Trophoblast cell (in vitro differentiated cells and primary cell): ENCODE results near the gene GAST.

Experiments used
- DNase-seq, 2 donors: peaks; one replicate each; pipeline ENCODE4 v3.0.0-alpha.2; 2016
- H2AFZ ChIP-seq: 2 replicates; pipeline ENCODE4 v1.6.1; 2013; ENCODE audit warnings: low read length, moderate library complexity, mild to moderate bottlenecking; ENCODE audit not compliant: insufficient read depth, poor library complexity
- H2AK5ac ChIP-seq: 2 replicates; pipeline ENCODE4 v1.6.1; 2013; ENCODE audit warnings: mild to moderate bottlenecking, low read length
- H2BK120ac ChIP-seq: 2 replicates; pipeline ENCODE4 v1.6.1; 2013; ENCODE audit warnings: low read length, mild to moderate bottlenecking, moderate library complexity; ENCODE audit not compliant: insufficient read depth, poor library complexity
- H2BK12ac ChIP-seq: 2 replicates; pipeline ENCODE4 v1.6.1; 2013; ENCODE audit warnings: mild to moderate bottlenecking, low read length, moderate library complexity
- H2BK5ac ChIP-seq: 2 replicates; pipeline ENCODE4 v1.6.1; 2013; ENCODE audit warnings: low read length, low read depth, moderate library complexity, mild to moderate bottlenecking; ENCODE audit not compliant: poor library complexity
- H3K14ac ChIP-seq: 2 replicates; pipeline ENCODE4 v1.6.1; 2013; ENCODE audit warnings: mild to moderate bottlenecking, low read length
- H3K18ac ChIP-seq: 2 replicates; pipeline ENCODE4 v1.6.1; 2013; ENCODE audit warnings: mild to moderate bottlenecking, low read length
- H3K23ac ChIP-seq: 2 replicates; pipeline ENCODE4 v1.6.1; 2013; ENCODE audit warnings: low read length
- H3K27ac ChIP-seq: 2 replicates; pipeline ENCODE4 v1.5.1; 2013; ENCODE audit warnings: low read depth, mild to moderate bottlenecking, inconsistent platforms, low read length, moderate library complexity
- H3K27me3 ChIP-seq: 2 replicates; pipeline ENCODE4 v1.6.1; 2013; ENCODE audit warnings: inconsistent platforms, mild to moderate bottlenecking, low read length, moderate library complexity; ENCODE audit not compliant: insufficient read depth
- H3K36me3 ChIP-seq, 2 experiments: 1 replicate in 1 of 2; 2 replicates in 1 of 2; pipeline ENCODE4 v1.6.1; 2013; ENCODE audit warnings: low read length in 2 of 2, mild to moderate bottlenecking in 2 of 2, moderate library complexity in 1 of 2; ENCODE audit not compliant: insufficient read depth in 2 of 2, control insufficient read depth in 1 of 2
- H3K4ac ChIP-seq: 2 replicates; pipeline ENCODE4 v1.6.1; 2013; ENCODE audit warnings: low read depth, mild to moderate bottlenecking, low read length, moderate library complexity
- H3K4me1 ChIP-seq, 2 experiments: 1 replicate in 1 of 2; 2 replicates in 1 of 2; pipeline ENCODE4 v1.6.1; 2013; ENCODE audit warnings: low read length in 2 of 2, mild to moderate bottlenecking in 2 of 2, moderate library complexity in 1 of 2; ENCODE audit not compliant: insufficient read depth in 2 of 2, control insufficient read depth in 1 of 2
- H3K4me2 ChIP-seq: 2 replicates; pipeline ENCODE4 v1.6.1; 2013; ENCODE audit warnings: inconsistent platforms, mild to moderate bottlenecking, low read length, moderate library complexity
- H3K4me3 ChIP-seq: 2 replicates; pipeline ENCODE4 v1.5.1; 2013; ENCODE audit warnings: mild to moderate bottlenecking, low read depth, low read length, inconsistent platforms
- H3K79me1 ChIP-seq: one replicate; pipeline ENCODE4 v1.6.1; 2013; ENCODE audit warnings: low read length
- H3K79me2 ChIP-seq: 2 replicates; pipeline ENCODE4 v1.6.1; 2013; ENCODE audit warnings: low read length, mild to moderate bottlenecking; ENCODE audit not compliant: control insufficient read depth, insufficient read depth, poor library complexity
- H3K9ac ChIP-seq: 2 replicates; pipeline ENCODE4 v1.6.1; 2013; ENCODE audit warnings: mild to moderate bottlenecking, low read length
- H3K9me3 ChIP-seq: 2 replicates; pipeline ENCODE4 v1.6.1; 2013; ENCODE audit warnings: low read depth, mild to moderate bottlenecking, control low read depth, inconsistent platforms, low read length; ENCODE audit not compliant: insufficient read depth
- H4K12ac ChIP-seq: 2 replicates; pipeline ENCODE4 v1.6.1; 2013; ENCODE audit warnings: low read depth, mild to moderate bottlenecking, low read length, moderate library complexity
- H4K8ac ChIP-seq: 2 replicates; pipeline ENCODE4 v1.6.1; 2013; ENCODE audit warnings: low read depth, mild to moderate bottlenecking, low read length, moderate library complexity
- H4K91ac ChIP-seq: one replicate; pipeline ENCODE4 v1.6.1; 2013; ENCODE audit warnings: low read depth, mild to moderate bottlenecking, low read length, moderate library complexity
- WGBS: extraction: QIAGEN DNeasy Blood & Tissue Kit; methylation state at CpG from one replicate; pipeline ENCODE4 v1.1.7; 2013; ENCODE audit warnings: missing lambda C conversion rate; ENCODE audit not compliant: insufficient read length, insufficient coverage; ENCODE audit errors: extremely low coverage; 5-methylcytosine and 5-hydroxymethylcytosine counted together

Gene GAST

GRCh38 chr17:41733348-41734138 lies 21.4 kb downstream of the GAST start:
- H3K4me2 ChIP-seq = peak overlapping the region; percentile 83
- H2AFZ ChIP-seq = no peak overlapping the region
- peaks cover 7% of the 10 kb centered on the region for H3K79me1 ChIP-seq
- H3K27ac ChIP-seq = no peak overlapping the region
- H4K12ac ChIP-seq = no peak overlapping the region
- no peak overlapping the region for H3K4ac ChIP-seq
- peaks cover 0 to 3% of the 10 kb centered on the region in 2 experiments for H3K36me3 ChIP-seq
- H3K4me1 ChIP-seq = peaks cover 8 to 11% of the 10 kb centered on the region in 2 experiments
- H2BK5ac ChIP-seq = no peak overlapping the region
- peaks cover 33% of the 10 kb centered on the region for H3K27me3 ChIP-seq
- no peaks in the 10 kb centered on the region for H3K79me2 ChIP-seq
- H3K4me3 ChIP-seq = no peak overlapping the region
- no peak overlapping the region for H2BK12ac ChIP-seq
- H4K8ac ChIP-seq = no peak overlapping the region
- H4K91ac ChIP-seq = no peak overlapping the region
- WGBS = no CpG with 5 or more reads among the region's 40 CpGs
- H3K9ac ChIP-seq = no peak overlapping the region
- H2BK120ac ChIP-seq = no peak overlapping the region
- no peak overlapping the region for H3K23ac ChIP-seq
- no peak overlapping the region for H2AK5ac ChIP-seq
- no peak overlapping the region for H3K18ac ChIP-seq
- no peak overlapping the region for H3K14ac ChIP-seq
- no peak for DNase-seq
- no peaks in the 10 kb centered on the region for H3K9me3 ChIP-seq

GRCh38 chr17:41734139-41734948 lies 22.2 kb downstream of the GAST start, which contains the start of gene HAP1:
HAP1 (minus strand) TSS chr17:41734643; CDS start chr17:41734634, 9 bp downstream.
- no CpG with 5 or more reads among the region's 77 CpGs for WGBS

GRCh38 chr17:41734949-41735313 lies 22.8 kb downstream of the GAST start:
- no peak overlapping the region for H3K27ac ChIP-seq
- no peak overlapping the region for H3K4ac ChIP-seq
- H3K4me2 ChIP-seq = peak overlapping the region; percentile 83
- peaks cover 8 to 11% of the 10 kb centered on the region in 2 experiments for H3K4me1 ChIP-seq
- H3K9me3 ChIP-seq = no peaks in the 10 kb centered on the region
- H4K12ac ChIP-seq = no peak overlapping the region
- no peak overlapping the region for H3K23ac ChIP-seq
- H3K79me2 ChIP-seq = no peaks in the 10 kb centered on the region
- no peak overlapping the region for H3K14ac ChIP-seq
- peaks cover 0 to 3% of the 10 kb centered on the region in 2 experiments for H3K36me3 ChIP-seq
- H3K18ac ChIP-seq = no peak overlapping the region
- no peak overlapping the region for H2BK120ac ChIP-seq
- no peak overlapping the region for H2BK12ac ChIP-seq
- H3K4me3 ChIP-seq = peak overlapping the region; percentile 13
- peaks cover 33% of the 10 kb centered on the region for H3K27me3 ChIP-seq
- no CpG with 5 or more reads among the region's 23 CpGs for WGBS
- H3K9ac ChIP-seq = no peak overlapping the region
- H2AK5ac ChIP-seq = no peak overlapping the region
- H4K91ac ChIP-seq = no peak overlapping the region
- H2AFZ ChIP-seq = peak overlapping the region; percentile 12
- DNase-seq = no peak
- H4K8ac ChIP-seq = peak overlapping the region; percentile 74
- H3K79me1 ChIP-seq = peaks cover 7% of the 10 kb centered on the region
- H2BK5ac ChIP-seq = no peak overlapping the region

More at GRCh38 chr17:41734139-41734948, 22.2 kb downstream of the GAST start, which contains the start of gene HAP1:
- Histone ChIP-seq H3K27ac (no peak within 1 kb of the TSS), H3K79me2 (no peaks in the 10 kb centered on the region), H4K12ac (no peak within 1 kb of the TSS), H3K27me3 (peaks cover 33% of the 10 kb centered on the region), H3K4me3 (peak within 1 kb of the TSS; percentile 61), H3K4me1 (peaks cover 8 to 11% of the 10 kb centered on the region in 2 experiments), H3K9ac (no peak within 1 kb of the TSS), H3K79me1 (peaks cover 7% of the 10 kb centered on the region), H2AFZ (peak within 1 kb of the TSS; percentile 12), H2BK5ac (no peak within 1 kb of the TSS), H3K4ac (no peak within 1 kb of the TSS), H3K9me3 (no peaks in the 10 kb centered on the region), H2BK12ac (peak within 1 kb of the TSS; percentile 7), H2BK120ac (peak within 1 kb of the TSS; percentile 37), H4K8ac (peak within 1 kb of the TSS; percentile 74), H3K4me2 (peak within 1 kb of the TSS; percentile 83), H2AK5ac (no peak within 1 kb of the TSS), H3K23ac (no peak within 1 kb of the TSS), H3K14ac (no peak within 1 kb of the TSS), H3K18ac (no peak within 1 kb of the TSS), H3K36me3 (peaks cover 0 to 3% of the 10 kb centered on the region in 2 experiments), H4K91ac (no peak within 1 kb of the TSS)
- DNase-seq = peak; percentile 14 to 60

DNA sequence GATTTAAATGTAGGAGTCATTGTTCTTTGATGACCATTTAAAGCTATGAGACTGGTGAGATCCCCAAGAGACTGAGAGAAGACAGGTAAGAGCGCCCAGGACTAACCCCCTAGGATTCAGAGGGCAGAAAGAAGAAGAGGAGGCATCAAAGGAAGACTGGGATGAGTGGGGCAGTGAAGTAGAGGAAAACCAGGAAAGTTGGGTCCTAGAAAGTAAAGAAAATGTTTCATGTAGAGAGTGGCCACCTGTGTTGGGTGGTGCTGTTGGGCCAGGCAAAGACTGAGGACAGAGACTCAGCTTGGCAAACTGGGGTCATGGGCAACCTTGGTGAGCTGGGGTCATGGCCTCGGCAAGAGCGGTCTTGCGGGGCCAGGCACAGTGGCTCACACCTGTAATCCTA lies 23.6 kb downstream of the GAST start:
- WGBS = no CpG with 5 or more reads among the region's 4 CpGs
- no peak overlapping the region for H2AFZ ChIP-seq

More for the DNA sequence above, 23.6 kb downstream of the GAST start:
- Histone ChIP-seq H3K9ac (no peak overlapping the region), H2BK120ac (no peak overlapping the region), H3K27me3 (peaks cover 33% of the 10 kb centered on the region), H2BK12ac (no peak overlapping the region), H3K27ac (no peak overlapping the region), H2AK5ac (no peak overlapping the region), H4K91ac (no peak overlapping the region), H3K4me2 (no peak overlapping the region), H2BK5ac (no peak overlapping the region), H3K23ac (no peak overlapping the region), H3K36me3 (peaks cover 0 to 3% of the 10 kb centered on the region in 2 experiments), H3K79me1 (peaks cover 7% of the 10 kb centered on the region), H3K4me1 (peaks cover 8 to 11% of the 10 kb centered on the region in 2 experiments), H4K12ac (no peak overlapping the region), H3K9me3 (no peaks in the 10 kb centered on the region), H3K4ac (no peak overlapping the region), H4K8ac (no peak overlapping the region), H3K14ac (no peak overlapping the region), H3K18ac (no peak overlapping the region), H3K4me3 (no peak overlapping the region), H3K79me2 (no peaks in the 10 kb centered on the region)
- no peak for DNase-seq
